SH-SY5Y (cell line): Measurements from ENCODE around the gene XG.

Experiments
- GATA2 ChIP-seq: IDR thresholded peaks from 2 replicates; pipeline ENCODE4 v1.6.1; 2011; ENCODE audit warnings: mild to moderate bottlenecking, low read depth, low read length
- GATA3 ChIP-seq: IDR thresholded peaks from 2 replicates; pipeline ENCODE4 v1.6.1; 2011; ENCODE audit warnings: low read depth, mild to moderate bottlenecking, low read length, moderate library complexity

DNA sequence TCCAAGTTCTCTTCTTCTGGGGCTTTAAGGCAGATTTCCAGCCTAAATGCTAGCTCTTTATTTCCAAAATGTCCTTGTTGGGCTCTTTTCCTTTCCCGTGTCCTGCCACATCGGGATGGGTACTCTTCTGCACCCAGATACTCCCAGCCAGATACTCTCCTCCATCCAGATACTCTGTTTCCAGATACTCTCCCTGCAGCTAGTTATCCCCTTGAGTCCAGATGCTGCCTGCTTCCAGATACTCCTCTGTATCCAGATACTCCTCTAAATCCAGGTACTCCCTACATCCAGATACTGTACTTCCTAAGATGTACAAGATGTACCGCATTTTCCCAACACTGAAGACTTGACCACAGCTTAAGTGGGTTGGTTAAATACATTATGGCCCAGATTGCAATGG is 10.5 kb upstream of the XG start:
- no peak for TF ChIP-seq GATA2
- TF ChIP-seq GATA3: no peak
